GM21515 (cell line): ENCODE results near the gene DLD.
"Not testable (repeated sequence)": the region's sequence is repeated elsewhere in the genome, so short reads cannot be mapped to it uniquely, and the experiment has no call there.

Experiments used
- ATAC-seq: cut with Tn5 transposase; IDR thresholded peaks from one replicate; pipeline ENCODE4 v1.9.1; 2021; ENCODE audit not compliant: unreplicated experiment

DLD gene

DNA sequence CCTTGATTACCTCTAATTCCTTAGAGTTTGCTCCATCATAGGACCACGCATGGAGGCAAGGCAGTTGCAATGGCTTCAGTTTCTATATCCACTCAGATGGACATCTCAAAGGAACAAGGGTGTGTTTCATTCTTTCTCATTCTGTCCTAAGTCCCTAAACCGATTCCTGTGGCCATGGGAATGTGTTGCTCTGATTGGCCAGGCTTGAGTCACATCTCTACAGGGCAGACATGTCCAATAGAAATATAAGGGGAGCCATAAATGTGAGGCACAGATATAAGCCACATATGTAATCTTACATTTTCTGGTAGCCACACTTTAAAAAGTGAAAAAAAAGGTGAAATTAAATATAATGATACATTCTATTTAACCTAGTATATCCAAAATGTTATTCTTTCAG, 16.9 kb upstream of the DLD start:
- no peak for ATAC-seq

DNA sequence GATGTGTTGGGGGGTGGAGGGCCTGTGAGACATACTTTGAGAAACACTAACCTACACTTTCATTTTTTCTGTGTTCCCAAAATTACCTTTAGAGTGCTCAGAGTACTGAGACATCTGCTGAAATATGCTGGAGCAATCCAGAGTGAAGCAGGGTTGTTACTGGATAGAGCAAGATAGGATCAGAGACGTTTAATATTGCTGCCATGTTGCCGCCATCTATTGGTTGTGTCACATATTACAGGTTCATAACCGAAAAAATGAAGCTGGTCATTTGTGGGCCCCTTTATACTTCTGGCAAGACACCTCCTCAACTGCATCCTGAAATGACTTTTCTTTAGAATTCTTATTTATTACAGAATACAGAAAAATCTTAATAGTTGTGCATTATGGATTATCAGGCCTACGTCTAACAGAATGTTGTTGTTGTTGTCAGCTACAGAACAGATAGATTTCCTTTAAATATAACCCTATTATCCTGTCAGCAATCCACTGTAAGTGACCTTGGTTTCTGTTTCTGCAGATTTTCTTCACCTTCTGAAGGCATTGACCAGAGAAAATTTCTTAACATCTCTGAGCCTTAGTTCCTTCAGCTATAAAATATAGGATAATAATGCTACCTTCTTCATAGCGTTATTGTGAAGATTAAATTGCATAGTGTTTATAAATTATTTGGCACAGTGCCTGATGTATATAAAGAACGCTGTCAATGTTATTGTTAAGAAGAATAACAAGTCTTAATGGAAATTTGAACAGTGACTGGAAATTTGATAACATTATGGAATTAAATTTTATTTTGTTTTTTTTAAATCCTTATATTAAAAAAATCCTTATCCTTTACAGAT, 16.2 kb upstream of the DLD start:
- peak; percentile 72 for ATAC-seq

DNA sequence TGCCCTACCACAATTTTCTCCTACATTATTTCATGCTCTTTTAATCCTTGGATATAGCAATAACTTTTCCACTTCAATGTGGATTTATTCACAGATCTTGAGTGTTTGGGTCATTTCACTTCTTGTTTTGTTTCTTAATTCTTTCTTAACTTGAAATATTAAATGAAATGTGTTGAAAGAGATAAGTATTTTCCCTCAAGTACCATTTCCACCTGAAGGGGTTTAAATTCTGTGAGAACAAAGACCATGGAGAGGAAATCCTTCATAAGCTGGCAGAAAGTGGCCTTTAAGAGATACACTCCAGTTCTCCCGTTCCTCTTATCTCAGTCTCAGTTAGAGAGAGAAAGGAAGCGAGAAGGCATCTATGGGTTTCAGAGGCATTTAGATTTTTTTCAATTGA, 14.1 kb upstream of the DLD start:
- ATAC-seq: no peak

DNA sequence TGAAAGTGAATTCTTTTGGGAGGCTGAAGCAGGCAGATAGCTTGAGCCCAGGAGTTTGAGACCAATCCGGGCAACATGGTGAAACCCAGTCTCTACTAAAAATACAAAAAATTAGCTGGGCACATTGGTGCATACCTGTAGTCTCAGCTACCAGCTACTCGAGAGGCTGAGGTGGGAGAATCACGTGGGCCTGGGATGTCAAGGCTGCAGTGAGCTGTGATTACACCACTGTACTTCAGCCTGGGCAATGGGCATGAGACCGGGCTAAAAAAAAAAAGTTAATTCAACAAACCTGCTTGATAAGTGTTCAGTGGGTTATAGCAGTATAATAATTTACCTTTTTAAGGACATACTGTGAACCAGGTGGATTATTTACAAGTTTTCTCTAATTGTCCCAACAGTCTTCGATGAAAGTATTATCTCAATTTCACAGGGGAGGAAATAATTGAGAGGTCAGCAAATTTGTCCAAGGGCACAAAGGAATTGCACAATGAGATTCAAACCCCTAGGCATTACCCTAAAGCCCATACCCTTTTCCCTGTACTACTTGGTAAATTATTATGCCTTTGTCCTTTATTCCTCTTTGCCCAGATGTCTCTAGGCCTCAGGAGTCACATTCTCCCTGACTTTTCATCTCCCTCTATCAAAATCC, 13.1 kb upstream of the DLD start:
- no peak for ATAC-seq

DNA sequence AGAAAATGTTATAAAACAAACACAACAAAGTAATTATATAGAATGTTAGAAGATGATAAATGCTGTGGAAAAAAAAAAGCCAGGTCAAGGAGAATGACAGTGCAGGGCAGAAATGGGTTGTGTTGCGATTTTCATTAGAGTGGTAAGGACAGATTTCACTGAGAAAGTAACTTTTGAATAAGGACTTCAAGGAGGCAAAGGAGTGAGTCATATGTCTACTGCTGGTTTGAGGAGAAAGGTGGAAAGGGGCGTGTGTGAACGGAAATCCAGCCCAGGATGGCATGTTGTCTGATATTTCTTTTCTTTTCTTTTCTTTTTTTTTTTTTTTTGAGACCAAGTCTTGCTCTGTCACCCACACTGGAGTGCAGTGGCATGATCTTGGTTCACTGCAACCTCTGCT, 12.3 kb upstream of the DLD start:
- no peak for ATAC-seq

DNA sequence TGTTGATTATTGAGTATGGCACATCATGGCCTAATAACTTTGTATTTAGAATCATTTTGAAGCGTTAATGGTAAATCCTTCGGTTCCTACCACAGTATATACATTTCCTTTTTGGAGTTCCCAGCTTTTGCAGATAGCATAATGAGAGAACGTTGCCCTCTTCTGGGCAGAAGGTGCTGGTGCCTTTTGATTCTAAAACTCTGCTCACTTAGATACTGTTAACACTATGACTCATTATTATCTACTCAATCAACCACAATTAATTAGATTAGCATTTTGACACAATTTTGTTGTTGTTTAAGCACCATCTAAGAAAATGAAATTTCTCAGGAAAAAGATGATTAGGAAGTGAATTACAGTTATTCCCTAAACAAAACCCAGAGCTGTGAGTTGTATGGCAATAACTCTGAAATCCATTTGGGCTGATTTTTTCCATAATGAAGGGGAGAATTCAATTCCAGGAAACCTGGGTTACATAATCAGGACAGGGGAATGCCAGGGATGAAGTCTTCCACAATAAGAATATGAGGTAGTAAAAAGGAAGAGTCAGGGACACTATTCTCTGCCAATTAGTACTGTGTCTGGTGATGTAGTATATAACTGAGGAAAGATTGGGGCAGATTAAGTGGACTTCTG, 11.5 kb upstream of the DLD start:
- ATAC-seq: no peak

DNA sequence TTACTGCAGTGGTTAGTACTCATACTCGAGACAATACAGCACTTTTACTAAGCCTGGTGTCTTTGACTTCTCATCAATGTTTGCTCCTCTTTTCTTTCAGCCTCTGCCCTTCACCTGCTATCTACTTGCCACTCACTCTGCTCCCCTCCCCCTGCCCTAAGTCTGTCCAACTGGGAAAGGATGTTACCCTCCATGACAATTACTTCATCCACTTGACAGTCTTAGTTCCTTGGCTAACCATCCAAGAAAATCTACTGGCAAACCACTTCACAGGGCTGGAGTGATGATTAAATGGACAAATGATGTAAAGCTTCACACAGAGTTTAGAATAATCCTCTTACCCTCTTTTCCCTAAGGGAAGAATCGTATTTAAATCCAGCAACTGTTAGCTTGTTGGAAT, 8.2 kb upstream of the DLD start:
- ATAC-seq: no peak

DNA sequence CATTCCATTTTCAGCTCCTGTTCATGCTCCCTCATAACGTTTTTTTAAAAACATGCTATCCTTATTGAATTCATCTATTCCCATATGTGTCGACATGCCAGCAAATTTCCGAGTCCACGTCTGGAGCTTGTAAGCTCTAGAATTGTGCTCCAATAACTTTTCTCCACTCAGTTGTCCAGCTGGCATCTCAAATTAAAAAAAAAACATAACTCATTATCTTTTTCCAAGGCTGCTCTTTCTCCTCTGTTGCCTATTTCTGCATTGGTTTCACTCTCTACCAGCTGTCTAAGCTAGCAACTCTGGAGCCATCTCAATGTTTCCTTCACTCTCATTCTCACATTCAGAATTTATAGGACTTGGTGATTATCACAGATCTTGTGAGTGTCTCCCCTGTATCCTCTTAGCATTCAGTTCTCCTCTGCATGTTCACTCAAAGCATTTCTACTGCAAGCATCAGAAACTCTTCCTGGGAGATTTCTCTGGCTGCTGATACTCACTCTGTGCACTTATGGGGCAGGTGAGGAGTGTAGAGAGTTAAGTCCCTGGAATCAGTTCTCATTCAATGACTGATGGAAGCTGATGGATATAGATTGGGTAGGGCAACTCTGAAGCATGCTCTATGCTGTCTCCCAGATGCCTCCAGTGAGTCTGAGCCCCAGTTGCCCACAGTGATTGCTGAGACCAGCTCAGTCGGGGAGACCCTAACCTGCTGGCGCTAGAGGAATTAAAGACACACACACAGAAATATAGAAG, 6.7 kb upstream of the DLD start:
- no peak for ATAC-seq

DNA sequence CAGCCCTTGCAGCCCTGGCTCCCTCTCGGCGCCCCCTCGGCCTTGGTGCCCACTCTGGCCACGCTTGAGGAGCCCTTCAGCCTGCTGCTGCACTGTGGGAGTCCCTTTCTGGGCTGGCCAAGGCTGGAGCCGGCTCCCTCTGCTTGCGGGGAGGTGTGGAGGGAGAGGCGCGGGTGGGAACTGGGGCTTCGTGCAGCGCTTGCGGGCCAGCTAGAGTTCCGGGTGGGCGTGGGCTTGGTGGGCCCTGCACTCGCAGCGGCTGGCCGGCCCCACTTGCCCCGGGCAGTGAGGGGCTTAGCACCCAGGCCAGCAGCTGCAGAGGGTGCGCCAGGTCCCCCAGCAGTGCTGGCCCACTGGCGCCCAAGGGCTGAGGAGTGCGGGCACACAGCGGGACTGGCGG, 3.2 kb upstream of the DLD start:
- not testable (repeated sequence) for ATAC-seq

DNA sequence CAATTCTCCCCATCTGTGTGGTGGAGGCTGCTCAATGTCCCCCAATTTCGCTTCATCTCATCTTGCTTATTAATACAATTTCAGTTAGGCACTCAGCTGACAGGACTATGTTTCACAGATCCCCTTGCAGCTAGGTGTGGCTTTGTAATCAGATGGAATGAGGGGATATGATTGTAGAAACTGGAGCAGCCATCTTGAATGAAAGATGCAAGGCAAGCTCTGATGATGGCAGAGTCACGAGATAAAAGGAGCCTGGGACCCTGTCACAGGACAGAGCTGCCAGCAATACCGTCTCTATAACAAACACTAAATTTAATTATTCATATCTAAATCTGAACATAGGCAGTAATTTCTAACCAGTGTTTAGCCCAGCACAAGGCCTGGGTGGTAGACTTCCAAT, 991 bp upstream of the DLD start:
- no peak for ATAC-seq

DNA sequence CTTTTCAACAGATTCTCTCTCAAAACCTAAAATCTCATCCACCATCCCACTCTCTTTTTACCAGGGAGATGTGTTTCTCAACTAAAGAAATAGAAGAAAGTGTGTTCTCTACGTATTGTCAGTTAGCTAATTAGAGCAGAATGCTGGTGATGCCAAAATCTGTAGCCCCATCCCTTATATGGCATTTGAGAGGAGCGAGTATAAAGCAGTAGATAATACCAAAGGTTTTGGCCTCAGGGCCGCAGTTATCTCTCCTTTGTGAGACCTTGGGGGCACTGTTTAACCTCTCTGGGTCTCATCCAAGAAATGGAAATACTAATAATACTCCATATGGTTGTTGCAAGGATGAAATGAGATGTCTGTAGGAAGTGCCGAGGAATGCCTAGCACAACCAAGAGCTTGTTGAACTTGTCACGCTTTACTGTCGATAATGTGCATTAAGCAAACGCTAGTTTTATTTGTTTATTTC, 456 bp upstream of the DLD start:
- peak; percentile 7 for ATAC-seq

DNA sequence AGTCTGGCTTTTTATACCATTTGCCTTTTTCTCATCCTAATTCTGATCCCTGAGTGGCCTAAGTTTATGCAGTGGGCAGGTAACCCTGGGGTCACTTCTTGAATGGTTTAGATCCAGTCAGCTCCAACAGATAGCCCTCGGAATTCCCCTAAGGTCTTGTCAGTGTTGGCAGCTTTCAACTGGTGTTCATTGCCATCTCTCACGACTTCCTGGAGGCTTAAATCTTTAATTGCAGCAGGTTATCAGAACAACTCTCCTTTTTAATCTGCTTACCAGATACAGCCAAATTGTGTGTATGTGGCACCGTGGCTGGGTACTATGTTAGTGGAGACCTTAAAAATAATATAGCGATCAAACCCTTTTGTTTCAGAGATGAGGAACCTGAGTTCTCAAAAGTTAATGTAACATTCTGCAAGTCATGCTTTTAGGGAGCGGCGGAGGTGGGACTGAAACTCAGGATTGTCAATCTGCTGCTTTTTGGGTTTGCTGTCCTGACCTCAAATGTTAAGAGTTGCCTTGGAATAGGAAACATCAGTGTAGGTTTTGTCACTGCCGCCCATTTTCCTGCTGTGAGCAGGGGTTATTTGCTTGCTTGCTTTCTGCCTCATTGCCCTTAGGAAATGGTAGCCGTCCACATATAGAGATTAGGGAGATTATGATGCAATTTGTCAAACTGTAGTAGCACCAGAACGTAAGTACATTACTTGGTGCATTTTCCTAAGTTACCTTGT, 818 bp downstream of the DLD start:
- peak; percentile 15 for ATAC-seq

DNA sequence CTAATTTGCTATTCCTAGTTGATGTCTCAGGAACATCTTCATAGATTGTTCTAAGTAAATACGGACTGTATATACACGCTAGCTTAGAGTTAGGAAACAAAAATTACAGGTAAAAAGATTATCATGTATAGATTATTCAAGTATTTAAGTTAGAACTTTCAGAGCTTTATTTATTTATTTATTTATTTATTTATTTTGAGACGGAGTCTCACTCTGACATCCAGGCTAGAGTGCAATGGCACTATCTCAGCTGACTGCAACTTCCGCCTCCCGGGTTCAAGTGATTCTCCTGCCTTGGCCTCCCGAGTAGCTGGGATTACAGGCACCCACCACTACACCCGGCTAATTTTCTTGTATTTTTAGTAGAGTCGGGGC, 1.4 kb downstream of the DLD start:
- ATAC-seq: not testable (repeated sequence)

DNA sequence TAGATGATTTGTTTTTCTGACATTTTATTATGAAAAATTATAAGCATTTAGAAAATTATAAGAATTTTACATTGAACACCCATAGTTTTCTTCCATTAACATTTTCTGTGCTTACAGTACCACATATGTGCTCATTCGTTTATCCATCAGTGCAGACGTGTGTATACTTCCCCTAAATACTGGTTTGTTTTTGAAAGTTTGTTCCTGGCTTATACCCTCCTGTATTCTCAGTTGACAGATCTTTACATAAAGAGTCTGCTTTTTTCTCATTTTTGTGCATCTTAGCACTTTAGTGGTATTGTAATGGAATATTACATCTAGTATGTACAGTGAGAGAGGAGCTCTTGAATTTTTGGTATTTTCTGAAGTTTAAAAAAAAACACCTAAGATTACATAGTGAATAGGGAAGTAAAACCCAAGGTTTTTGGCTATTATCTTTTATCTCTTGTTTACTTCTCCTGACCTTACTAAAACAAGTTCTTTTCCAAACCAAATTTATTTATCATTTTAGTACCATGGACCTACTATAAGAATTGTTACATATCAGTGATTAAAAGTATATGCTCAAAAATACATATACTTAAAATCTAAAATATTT, 8.1 kb downstream of the DLD start:
- no peak for ATAC-seq

DNA sequence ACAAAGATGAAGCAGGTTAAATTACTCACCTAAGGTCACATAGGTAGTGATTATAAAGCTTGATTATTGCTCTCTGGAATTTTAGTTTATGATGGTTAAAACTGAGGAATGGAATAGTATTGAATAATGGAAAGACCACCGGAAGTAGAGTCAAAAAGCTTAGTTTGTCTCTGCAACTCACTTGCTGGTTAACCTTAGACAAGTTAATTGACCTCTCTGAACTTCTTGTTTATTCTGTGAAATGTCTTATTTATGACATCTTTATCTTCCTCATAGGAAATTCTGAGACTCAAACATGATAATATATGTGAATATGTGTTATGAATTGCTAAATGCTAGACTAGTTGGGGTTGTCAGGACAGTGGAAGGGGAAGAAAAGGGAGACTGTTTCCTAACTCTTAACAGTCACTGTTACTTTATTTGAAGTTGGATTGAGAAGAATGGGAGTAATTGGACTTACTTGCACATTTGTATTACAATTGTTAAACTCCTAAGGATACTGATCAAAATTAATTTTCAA, 9.6 kb downstream of the DLD start:
- ATAC-seq: no peak

DNA sequence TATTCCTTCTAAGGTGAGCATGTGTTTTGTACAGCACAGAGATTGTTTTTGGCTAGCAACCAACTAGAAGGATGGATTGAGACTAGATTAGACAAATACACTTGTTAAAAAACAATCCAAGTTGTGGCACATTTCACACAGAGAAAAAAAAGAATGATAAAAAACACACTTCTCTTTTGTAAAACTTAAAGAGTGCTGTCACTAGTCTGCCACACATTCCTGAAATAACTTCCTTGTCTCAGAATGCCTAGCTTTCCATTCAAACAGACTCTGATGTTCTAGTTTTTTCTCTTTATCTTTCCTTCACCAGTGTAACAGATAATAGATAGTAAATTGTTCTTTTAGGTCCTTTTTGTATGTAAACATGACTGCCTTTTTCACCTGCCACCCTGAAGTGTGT, 11.4 kb downstream of the DLD start:
- ATAC-seq: no peak

DNA sequence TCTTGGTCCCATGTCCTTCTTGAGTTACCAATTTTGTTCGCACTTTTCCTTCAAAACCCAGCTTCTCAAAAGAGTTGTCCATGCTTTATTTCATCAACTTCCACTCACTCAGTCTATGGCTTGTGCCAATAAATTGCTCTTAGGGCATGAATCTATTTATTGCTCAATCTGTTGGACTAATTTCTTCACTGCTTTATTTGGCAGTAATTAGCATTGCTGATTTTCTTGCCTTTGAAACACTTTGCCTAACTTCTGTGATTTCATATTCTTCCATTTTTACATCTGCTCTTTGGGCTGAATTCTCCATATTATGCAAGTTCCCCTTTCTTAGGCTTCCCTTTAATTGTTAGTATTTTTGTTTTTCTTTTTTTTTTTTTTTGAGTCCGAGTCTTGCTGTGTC, 16.8 kb downstream of the DLD start:
- no peak for ATAC-seq

DNA sequence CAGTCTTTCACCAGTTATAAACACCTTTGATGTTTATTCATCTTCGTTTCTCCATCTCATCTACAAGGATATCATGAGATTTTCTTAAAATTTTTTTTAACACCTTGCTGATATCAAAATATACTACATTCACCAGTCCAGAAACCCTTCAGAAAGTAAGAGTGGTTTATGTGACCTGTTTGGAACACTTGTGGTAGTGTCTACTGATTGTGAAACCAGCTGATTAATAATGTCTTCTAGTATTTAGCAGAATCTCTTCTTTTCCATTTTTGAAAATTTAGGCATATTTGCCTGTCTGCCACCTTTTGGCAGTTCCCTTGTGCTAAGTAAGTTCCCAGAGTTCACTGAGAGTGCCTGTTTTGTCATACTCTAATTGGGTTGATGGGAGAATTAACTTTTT, 18.5 kb downstream of the DLD start:
- ATAC-seq: no peak

DNA sequence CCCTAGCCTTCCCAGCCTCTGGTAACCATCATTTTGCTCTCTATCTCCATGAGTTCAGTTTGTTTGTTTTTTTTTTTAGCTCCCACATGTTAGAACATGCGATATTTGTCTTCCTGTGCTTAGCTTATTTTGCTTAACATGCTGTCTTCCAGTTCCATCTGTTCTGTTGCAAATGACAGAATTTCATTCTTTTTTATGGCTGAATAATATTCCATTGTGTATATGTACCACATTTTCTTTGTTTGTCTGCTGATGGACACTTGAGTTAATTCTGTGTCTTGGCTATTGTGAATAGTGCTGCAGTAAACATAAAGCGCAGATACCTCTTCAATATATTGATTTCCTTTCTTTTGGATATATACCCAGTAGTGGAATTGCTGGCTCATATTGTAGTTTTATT, 21.0 kb downstream of the DLD start:
- ATAC-seq: no peak

DNA sequence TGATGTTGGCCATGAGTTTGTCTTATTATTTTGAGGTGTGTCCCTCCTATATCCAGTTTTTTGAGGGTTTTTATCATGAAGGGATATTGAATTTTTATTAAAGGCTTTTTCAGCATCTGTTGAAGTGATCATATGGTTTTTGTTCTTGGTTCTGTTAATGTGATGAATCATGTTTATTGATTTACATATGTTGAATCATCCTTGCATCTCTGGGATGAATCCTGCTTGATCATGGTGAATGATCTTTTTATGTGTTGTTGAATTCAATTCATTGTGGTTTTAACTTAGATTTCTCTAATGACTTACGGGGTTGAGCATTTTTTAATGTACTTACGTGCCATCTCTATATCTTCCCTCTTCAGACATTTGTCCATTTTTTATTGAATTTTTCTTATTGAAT, 22.9 kb downstream of the DLD start:
- no peak for ATAC-seq
